Activated T-cell treated with anti-CD3 and anti-CD28 coated beads, Interleukin-2, amount 50 U/mL, for 24 hours (primary cell): ENCODE measurements around the gene COASY.

Experiments
- DNase-seq: peaks from one replicate; pipeline ENCODE4 v3.0.0-alpha.2; 2020
- H3K27ac Mint-ChIP-seq: 2 replicates; pipeline ENCODE4 v1.8.0; 2020; ENCODE audit warnings: mild to moderate bottlenecking, mixed read lengths
- H3K27me3 Mint-ChIP-seq: 2 replicates; pipeline ENCODE4 v1.8.0; 2020; ENCODE audit warnings: mixed read lengths
- H3K36me3 Mint-ChIP-seq: 2 replicates; pipeline ENCODE4 v1.8.0; 2020; ENCODE audit warnings: low read depth, mixed read lengths
- H3K4me1 Mint-ChIP-seq: 2 replicates; pipeline ENCODE4 v1.8.0; 2020; ENCODE audit warnings: low read depth, mixed read lengths
- H3K4me3 Mint-ChIP-seq: 2 replicates; pipeline ENCODE4 v1.8.0; 2020; ENCODE audit warnings: mild to moderate bottlenecking, moderate library complexity, mixed read lengths
- H3K9me3 Mint-ChIP-seq: 2 replicates; pipeline ENCODE4 v1.8.0; 2020; ENCODE audit warnings: mixed read lengths

The COASY gene

GRCh38 chr17:42566883-42567573, 5.1 kb downstream of the COASY start, which contains the start of gene MLX:
MLX (plus strand) TSS chr17:42567100; CDS start chr17:42567125, 25 bp downstream.
- Mint-ChIP-seq H3K4me1 (peaks cover 65% of the 10 kb centered on the region), H3K9me3 (no peaks in the 10 kb centered on the region), H3K4me3 (peak within 1 kb of the TSS; percentile 95), H3K36me3 (peaks cover 95% of the 10 kb centered on the region), H3K27ac (peak within 1 kb of the TSS; percentile 98), H3K27me3 (no peaks in the 10 kb centered on the region)
- peak; percentile 94 for DNase-seq

DNA sequence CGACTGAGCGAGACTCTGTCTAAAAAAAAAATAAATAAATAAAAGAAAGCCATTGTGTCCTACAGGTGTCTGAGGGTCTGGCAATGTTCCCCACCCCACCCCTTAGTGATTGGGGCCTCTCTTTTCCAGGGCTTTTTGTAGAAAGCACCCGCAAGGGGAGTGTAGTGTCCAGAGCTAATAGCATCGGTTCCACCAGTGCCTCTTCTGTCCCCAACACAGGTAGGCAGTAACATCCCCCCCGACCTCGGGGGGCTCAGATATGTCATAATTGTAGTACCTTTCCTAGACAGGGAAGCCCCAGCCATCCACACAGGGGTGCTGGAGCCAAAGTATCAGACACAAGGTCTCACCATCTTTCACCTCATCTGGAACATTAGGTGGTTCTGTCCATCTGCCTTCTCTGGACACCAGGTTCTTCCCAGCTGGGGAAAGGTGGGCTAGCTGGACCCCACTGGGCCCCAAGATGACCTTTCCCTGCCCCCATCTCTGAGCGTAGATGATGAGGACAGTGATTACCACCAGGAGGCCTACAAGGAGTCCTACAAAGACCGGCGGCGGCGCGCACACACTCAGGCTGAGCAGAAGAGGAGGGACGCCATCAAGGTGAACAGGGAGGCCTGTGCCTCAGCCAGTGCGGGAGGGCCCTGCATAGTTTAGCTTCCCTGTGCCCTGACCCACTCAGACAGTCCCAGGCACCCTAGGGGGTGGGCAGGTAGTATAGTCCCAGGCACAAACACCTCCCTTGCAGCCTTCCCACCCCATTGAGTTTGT, 6.6 kb downstream of the COASY start:
- H3K9me3 Mint-ChIP-seq, result no peaks in the 10 kb centered on the region
- no peaks in the 10 kb centered on the region for H3K27me3 Mint-ChIP-seq
- H3K4me3 Mint-ChIP-seq, result peak overlapping the region; percentile 95
- peaks cover 95% of the 10 kb centered on the region for H3K36me3 Mint-ChIP-seq
- H3K27ac Mint-ChIP-seq, result peak overlapping the region; percentile 98
- H3K4me1 Mint-ChIP-seq, result peaks cover 64% of the 10 kb centered on the region
- no peak for DNase-seq

- H3K4me1 Mint-ChIP-seq, result peaks cover 62% of the 10 kb centered on the region
- H3K4me3 Mint-ChIP-seq, result no peak overlapping the region
- H3K27me3 Mint-ChIP-seq, result no peaks in the 10 kb centered on the region
- H3K9me3 Mint-ChIP-seq, result no peaks in the 10 kb centered on the region
- peak overlapping the region; percentile 76 for H3K27ac Mint-ChIP-seq
- H3K36me3 Mint-ChIP-seq, result peaks cover 95% of the 10 kb centered on the region
- no peak for DNase-seq
Measured at GRCh38 chr17:42571435-42572225, 9.7 kb downstream of the COASY start.

DNA sequence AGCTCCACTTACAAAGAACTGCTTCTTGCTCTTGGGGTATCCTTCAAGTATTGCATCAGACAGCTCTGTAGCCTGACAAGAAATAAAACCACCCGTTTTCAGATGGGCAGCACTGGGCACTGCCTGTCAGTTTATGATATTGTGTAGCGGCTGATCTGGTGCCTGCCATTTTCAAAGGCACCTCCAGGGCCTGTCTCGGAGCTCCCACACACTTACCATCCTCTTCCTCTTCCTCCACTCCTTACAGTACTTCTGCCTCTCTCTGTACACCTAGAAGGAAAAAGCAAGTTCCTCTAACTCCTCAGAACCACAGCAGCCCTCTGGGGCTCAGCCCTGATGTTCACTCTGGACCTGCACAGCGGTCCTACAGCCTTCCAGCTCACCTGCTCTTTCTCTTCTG, 11.1 kb downstream of the COASY start:
- DNase-seq, result no peak
- Mint-ChIP-seq H3K36me3 (peaks cover 98% of the 10 kb centered on the region), H3K4me3 (no peak overlapping the region), H3K27me3 (no peaks in the 10 kb centered on the region), H3K4me1 (peaks cover 61% of the 10 kb centered on the region), H3K9me3 (no peaks in the 10 kb centered on the region), H3K27ac (peak overlapping the region; percentile 83)

DNA sequence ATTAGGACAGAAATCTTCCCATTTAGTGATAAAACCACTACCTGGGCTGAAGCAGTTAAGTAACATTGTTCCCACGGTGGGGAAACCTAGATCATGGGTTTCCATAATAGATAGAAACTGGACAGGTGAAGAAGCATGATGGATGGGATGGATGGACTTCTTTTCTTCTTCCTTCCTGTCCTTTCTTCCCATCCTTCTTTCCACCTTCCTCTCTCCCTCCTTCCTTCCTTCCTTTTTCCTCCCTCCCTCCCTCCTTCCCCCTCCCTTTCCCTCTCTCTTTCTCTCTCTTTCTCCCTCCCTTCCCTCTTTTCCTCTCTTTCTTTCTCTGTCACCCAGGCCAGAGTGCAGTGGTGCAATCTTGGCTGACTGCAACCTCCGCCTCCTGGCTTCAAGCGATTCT, 12.5 kb downstream of the COASY start:
- no peak for DNase-seq
- peaks cover 94% of the 10 kb centered on the region for H3K36me3 Mint-ChIP-seq
- no peaks in the 10 kb centered on the region for H3K27me3 Mint-ChIP-seq
- peak overlapping the region; percentile 28 for H3K4me3 Mint-ChIP-seq
- H3K4me1 Mint-ChIP-seq, result peaks cover 58% of the 10 kb centered on the region
- no peaks in the 10 kb centered on the region for H3K9me3 Mint-ChIP-seq
- H3K27ac Mint-ChIP-seq, result peak overlapping the region; percentile 69

GRCh38 chr17:42577140-42577531, 15.2 kb downstream of the COASY start:
- H3K4me3 Mint-ChIP-seq, result peak overlapping the region; percentile 98
- H3K36me3 Mint-ChIP-seq, result peaks cover 92% of the 10 kb centered on the region
- H3K4me1 Mint-ChIP-seq, result peaks cover 43% of the 10 kb centered on the region
- H3K27ac Mint-ChIP-seq, result peak overlapping the region; percentile 98
- no peak for DNase-seq
- H3K27me3 Mint-ChIP-seq, result no peaks in the 10 kb centered on the region
- H3K9me3 Mint-ChIP-seq, result no peaks in the 10 kb centered on the region

- H3K27me3 Mint-ChIP-seq, result no peaks in the 10 kb centered on the region
- H3K36me3 Mint-ChIP-seq, result peaks cover 93% of the 10 kb centered on the region
- DNase-seq, result peak; percentile 95
- peaks cover 41% of the 10 kb centered on the region for H3K4me1 Mint-ChIP-seq
- H3K27ac Mint-ChIP-seq, result peak within 1 kb of the TSS; percentile 98
- peak within 1 kb of the TSS; percentile 98 for H3K4me3 Mint-ChIP-seq
- no peaks in the 10 kb centered on the region for H3K9me3 Mint-ChIP-seq
Measured at GRCh38 chr17:42577532-42578281, 15.8 kb downstream of the COASY start, which contains the start of gene PSMC3IP. PSMC3IP (minus strand) TSS chr17:42577729; CDS start chr17:42577686, 43 bp downstream.

- Mint-ChIP-seq H3K27ac (peak overlapping the region; percentile 98), H3K36me3 (peaks cover 93% of the 10 kb centered on the region), H3K9me3 (no peaks in the 10 kb centered on the region), H3K4me3 (peak overlapping the region; percentile 98), H3K27me3 (no peaks in the 10 kb centered on the region), H3K4me1 (peaks cover 36% of the 10 kb centered on the region)
- DNase-seq, result peak; percentile 83
Measured at GRCh38 chr17:42578282-42578869, 16.4 kb downstream of the COASY start.

- Mint-ChIP-seq H3K27me3 (no peaks in the 10 kb centered on the region), H3K9me3 (no peaks in the 10 kb centered on the region), H3K36me3 (peaks cover 93% of the 10 kb centered on the region), H3K4me3 (peak overlapping the region; percentile 98), H3K27ac (peak overlapping the region; percentile 69), H3K4me1 (peaks cover 30% of the 10 kb centered on the region)
- DNase-seq, result no peak
Measured at GRCh38 chr17:42579794-42580551, 18.0 kb downstream of the COASY start.

DNA sequence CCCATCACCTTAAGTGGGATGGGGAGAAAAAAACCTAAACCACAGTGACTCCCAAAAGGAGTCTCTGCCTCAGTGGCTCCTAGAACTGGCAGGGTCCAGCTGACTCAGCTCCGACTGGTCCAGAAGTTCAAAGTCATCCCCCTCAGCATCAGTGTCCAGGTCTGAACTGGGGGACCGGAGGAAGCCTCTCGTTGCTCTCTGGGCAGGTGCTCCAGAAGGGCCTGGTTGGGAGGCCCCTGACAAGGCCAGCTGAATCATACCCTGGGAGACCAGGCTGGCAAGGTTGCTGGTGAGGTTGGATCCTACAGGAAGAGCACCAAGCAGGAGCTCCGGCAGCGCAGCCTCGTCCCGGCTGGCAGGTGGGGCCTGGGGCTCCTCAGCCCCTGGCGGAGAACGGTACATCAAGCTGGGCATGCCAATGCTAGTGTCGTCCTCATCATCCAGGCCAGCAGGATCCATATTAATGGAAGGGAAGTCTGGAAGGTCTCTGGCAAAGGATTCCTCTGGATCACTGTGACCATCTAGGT, 19.9 kb downstream of the COASY start:
- H3K36me3 Mint-ChIP-seq, result peaks cover 93% of the 10 kb centered on the region
- no peak overlapping the region for H3K4me3 Mint-ChIP-seq
- peak; percentile 22 for DNase-seq
- peak overlapping the region; percentile 53 for H3K27ac Mint-ChIP-seq
- no peaks in the 10 kb centered on the region for H3K27me3 Mint-ChIP-seq
- peaks cover 16% of the 10 kb centered on the region for H3K4me1 Mint-ChIP-seq
- no peaks in the 10 kb centered on the region for H3K9me3 Mint-ChIP-seq

- Mint-ChIP-seq H3K4me3 (no peak overlapping the region), H3K36me3 (peaks cover 96% of the 10 kb centered on the region), H3K27me3 (no peaks in the 10 kb centered on the region), H3K4me1 (peaks cover 2% of the 10 kb centered on the region), H3K27ac (peak overlapping the region; percentile 37), H3K9me3 (no peaks in the 10 kb centered on the region)
- DNase-seq, result no peak
Measured at GRCh38 chr17:42584880-42585279, 22.9 kb downstream of the COASY start.

- Mint-ChIP-seq H3K4me3 (no peak overlapping the region), H3K27me3 (no peaks in the 10 kb centered on the region), H3K4me1 (peaks cover 2% of the 10 kb centered on the region), H3K27ac (peak overlapping the region; percentile 37), H3K36me3 (peaks cover 96% of the 10 kb centered on the region), H3K9me3 (no peaks in the 10 kb centered on the region)
- DNase-seq, result no peak
Measured at GRCh38 chr17:42585353-42585752, 23.4 kb downstream of the COASY start.
